HL-60 (cell line): ENCODE data around the gene DYNLT4.

Experiments used
- CTCF ChIP-seq: IDR thresholded peaks from one replicate; pipeline ENCODE4 v1.5.1; 2011; ENCODE audit warnings: low read length, control low read depth, inconsistent platforms; ENCODE audit not compliant: insufficient read depth
- POLR2AphosphoS5 ChIP-seq: IDR thresholded peaks from 2 replicates; pipeline ENCODE4 v1.6.1; 2012; ENCODE audit warnings: low read depth

DNA sequence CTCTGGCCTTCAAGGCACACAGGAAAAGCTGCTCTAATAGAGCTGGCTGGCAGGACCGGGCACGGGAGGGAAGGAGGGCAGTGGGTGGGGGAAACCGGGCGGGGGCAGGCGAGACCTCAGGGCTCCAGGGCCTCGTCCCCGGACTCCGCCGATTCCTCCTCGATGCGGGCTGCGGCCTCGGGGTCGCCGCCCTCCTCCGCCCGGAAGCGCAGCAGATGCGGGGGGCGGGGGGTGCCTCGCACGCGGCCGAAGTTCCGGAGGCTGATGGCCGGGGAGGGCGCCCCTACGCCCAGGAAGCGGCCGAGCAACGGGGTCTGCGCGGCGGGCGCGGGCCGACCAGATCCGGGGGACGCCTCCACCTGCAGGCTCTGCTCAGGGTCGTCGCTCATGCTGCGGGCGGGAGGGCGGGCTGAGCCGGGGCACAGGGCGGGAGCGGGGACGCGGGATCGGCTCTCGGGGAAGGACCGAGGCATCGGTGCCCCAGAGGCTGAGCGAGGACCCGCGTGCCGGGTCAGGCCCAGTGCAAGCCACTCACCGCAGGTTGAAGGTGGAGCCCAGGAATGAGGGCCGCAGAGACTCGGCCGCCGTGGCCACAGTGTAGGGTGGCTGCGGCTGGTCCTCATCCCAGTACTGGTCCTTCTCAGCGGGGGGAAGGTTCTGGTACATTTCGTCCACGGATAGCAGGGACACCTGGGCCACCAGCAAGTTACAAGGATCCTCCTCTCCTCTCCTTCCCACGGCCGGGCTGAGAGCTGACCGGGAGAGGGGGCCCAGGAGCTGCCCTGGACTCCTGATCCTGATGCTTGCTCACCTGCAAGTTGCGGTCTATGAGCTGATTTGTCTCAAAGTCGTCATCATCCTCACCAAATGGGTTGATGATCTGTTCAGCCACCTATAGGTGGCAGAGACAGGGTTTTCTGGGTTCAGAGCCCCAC, 22.8 kb downstream of the DYNLT4 start:
- TF ChIP-seq CTCF (no peak), POLR2AphosphoS5 (no peak)
